Measurements from ENCODE around the gene MLLT10. TPM values are rescaled to one million over a fixed set of nuclear protein-coding genes. Genes with fewer than 3 reads are reported as not detected.

MLLT10 gene
- total and polyA plus RNA-seq, 2 donors (not counting 3 experiments of a cell fraction or from before 2014, with no cell fraction given), result 35.4 to 54.0 TPM

DNA sequence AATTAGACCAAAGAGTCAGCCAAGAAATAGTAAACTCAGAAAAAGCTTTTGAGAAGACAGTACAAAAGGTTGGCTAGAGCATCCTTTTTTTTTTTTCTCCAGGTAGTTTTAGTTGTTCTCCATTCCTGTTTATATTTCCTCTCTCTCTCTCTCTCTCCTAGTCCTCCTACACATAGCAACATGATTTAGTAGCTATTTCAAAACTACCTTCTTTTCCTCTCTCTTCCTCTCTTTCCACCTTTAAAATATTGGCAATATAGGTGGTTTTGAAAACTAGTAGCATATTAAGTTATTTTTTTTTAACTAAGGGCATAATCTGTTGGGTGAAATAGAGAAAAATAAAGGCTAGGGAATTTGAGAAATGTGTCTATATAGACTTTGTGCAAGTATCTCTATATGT is 13.5 kb upstream of the MLLT10 start:
- FAIRE-seq, result no peak
- Histone ChIP-seq H2AFZ (ENCODE audit: low read depth, low read length) (no peak overlapping the region), H3K36me3 (ENCODE audit: control insufficient read depth in 2 of 2, extremely low read depth in 1 of 2, insufficient read depth in 2 of 2, low read length in 2 of 2) (no peaks in the 10 kb centered on the region), H3K79me2 (ENCODE audit: control insufficient read depth, insufficient read depth, low read length) (no peaks in the 10 kb centered on the region), H3K4me1 (ENCODE audit: control insufficient read depth, extremely low read depth, insufficient read depth, low read length) (peaks cover 39% of the 10 kb centered on the region), H3K4me3 (replicated peaks in 1 of 3; ENCODE audit: insufficient read depth in 1 of 3, low read depth in 1 of 3, low read length in 3 of 3) (no peak overlapping the region), H3K27ac (ENCODE audit: insufficient read depth, low read depth, low read length) (no peak overlapping the region), H3K9me1 (replicated peaks; ENCODE audit: control insufficient read depth, extremely low read depth, insufficient read depth, low read length) (no peaks in the 10 kb centered on the region), H3K9ac (replicated peaks; ENCODE audit: extremely low read depth, insufficient read depth, low read length) (no peak overlapping the region), H3K4me2 (ENCODE audit: insufficient read depth, low read length) (peak overlapping the region; percentile 93), H3K9me3 (replicated peaks; ENCODE audit: control insufficient read depth, insufficient read depth, low read length) (no peaks in the 10 kb centered on the region), H4K20me1 (replicated peaks; ENCODE audit: control insufficient read depth, extremely low read depth, insufficient read depth, low read length) (no peaks in the 10 kb centered on the region), H3K27me3 (ENCODE audit: control insufficient read depth in 2 of 2, insufficient read depth in 2 of 2, low read length in 2 of 2) (no peaks in the 10 kb centered on the region)
- BruUV-seq (replicated peaks), result no TSS peak
- dilution Hi-C loops (cut with MboI; ENCODE audit: extremely low pct_ligation_motif_present, low sequenced_read_pairs) (no loop called here), intact Hi-C loops (cut with micrococcal nuclease) (loop anchor here (10.0 kb wide), 1 partner anchor 804 kb away; the partner anchor contains the start of gene BMI1)
- CTCF ChIA-PET, result interaction anchor here (0.9 to 1.6 kb wide), 3 partner anchors 24 to 241 kb away, joined by 3 to 7 read pairs (median 4); no protein-coding TSS in a partner anchor
- POLR2A ChIA-PET, result no interaction called here
- DNase-seq (ENCODE audit: low read depth, low spot score), result no peak
- no peak for TF ChIP-seq EZH2 (IDR thresholded peaks at IDR 0.05; ENCODE audit: borderline replicate concordance, low read depth, low read length, severe bottlenecking)
- TF ChIP-seq JUN (IDR thresholded peaks at IDR 0.05; ENCODE audit: borderline replicate concordance, insufficient read depth, insufficient read length, low read depth), result no peak
- TF ChIP-seq POLR2A (IDR thresholded peaks at IDR 0.05; ENCODE audit: low read depth, low read length), result no peak
- TF ChIP-seq, protein P1, sequence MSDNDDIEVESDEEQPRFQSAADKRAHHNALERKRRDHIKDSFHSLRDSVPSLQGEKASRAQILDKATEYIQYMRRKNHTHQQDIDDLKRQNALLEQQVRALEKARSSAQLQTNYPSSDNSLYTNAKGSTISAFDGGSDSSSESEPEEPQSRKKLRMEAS (IDR thresholded peaks at IDR 0.05; ENCODE audit: insufficient read depth, insufficient read length), result no peak
- TF ChIP-seq, protein P2, sequence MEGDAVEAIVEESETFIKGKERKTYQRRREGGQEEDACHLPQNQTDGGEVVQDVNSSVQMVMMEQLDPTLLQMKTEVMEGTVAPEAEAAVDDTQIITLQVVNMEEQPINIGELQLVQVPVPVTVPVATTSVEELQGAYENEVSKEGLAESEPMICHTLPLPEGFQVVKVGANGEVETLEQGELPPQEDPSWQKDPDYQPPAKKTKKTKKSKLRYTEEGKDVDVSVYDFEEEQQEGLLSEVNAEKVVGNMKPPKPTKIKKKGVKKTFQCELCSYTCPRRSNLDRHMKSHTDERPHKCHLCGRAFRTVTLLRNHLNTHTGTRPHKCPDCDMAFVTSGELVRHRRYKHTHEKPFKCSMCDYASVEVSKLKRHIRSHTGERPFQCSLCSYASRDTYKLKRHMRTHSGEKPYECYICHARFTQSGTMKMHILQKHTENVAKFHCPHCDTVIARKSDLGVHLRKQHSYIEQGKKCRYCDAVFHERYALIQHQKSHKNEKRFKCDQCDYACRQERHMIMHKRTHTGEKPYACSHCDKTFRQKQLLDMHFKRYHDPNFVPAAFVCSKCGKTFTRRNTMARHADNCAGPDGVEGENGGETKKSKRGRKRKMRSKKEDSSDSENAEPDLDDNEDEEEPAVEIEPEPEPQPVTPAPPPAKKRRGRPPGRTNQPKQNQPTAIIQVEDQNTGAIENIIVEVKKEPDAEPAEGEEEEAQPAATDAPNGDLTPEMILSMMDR (IDR thresholded peaks at IDR 0.05; ENCODE audit: extremely low read depth in 1 of 2, insufficient read depth in 1 of 2, low read depth in 1 of 2, low read length in 2 of 2), result no peak
- no peak for TF ChIP-seq GATA2 (IDR thresholded peaks at IDR 0.05; ENCODE audit: insufficient read depth, insufficient read length, low read depth, low read length)
- TF ChIP-seq FOS (IDR thresholded peaks at IDR 0.05; ENCODE audit: borderline replicate concordance, insufficient read depth, low read length), result no peak
- no peak for TF ChIP-seq MYC (IDR thresholded peaks at IDR 0.05; ENCODE audit: low read depth, low read length)
- no peak for TF ChIP-seq POLR2AphosphoS5 (IDR thresholded peaks at IDR 0.05; ENCODE audit: insufficient read depth, low read depth, low read length)

Data from endothelial cell of umbilical vein (primary cell).